ENCODE results near the gene PLA2G5. TPM values are rescaled to one million over a fixed set of nuclear protein-coding genes. Genes with fewer than 3 reads are reported as not detected.

Gene PLA2G5
- total RNA-seq, 4 donors from 2014 or later, result 0.87 to 4.7 (median 2.2) TPM

DNA sequence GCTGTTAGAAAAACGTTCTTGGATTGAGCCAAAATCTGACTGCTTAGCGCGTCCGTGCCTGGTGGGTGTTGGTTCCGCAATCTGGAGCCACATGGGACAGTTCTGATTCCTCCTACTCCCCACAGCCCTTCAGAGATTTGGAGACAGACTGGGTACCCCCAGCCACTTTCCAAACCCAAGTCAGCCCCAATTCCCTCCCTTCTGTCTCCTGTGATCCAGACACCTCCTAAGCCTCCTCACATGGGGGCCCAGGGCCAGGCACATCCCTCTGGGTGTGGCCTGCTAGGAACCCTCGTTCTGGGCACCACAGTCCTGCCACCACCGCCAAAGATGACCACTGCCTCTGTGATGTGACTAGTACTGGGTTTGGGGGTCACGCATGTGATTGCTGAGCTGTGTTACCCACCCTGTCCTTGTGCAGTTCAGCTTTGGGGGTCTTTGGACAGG is 4.8 kb downstream of the PLA2G5 start:
- Histone ChIP-seq H3K36me3 (no peaks in the 10 kb centered on the region), H3K4me1 (peaks cover 0 to 5% (median 0%) of the 10 kb centered on the region in 4 donors), H3K4me3 (no peak overlapping the region), H3K27me3 (peaks cover 0 to 3% of the 10 kb centered on the region in 2 donors), H3K27ac (no peak overlapping the region), H3K9me3 (no peaks in the 10 kb centered on the region)
- DNase-seq (ENCODE audit: low spot score in 2 of 2), result no peak
- TF ChIP-seq POLR2A (IDR thresholded peaks at IDR 0.05), result no peak
- TF ChIP-seq EP300 (IDR thresholded peaks at IDR 0.05), result no peak
- TF ChIP-seq, protein P1, sequence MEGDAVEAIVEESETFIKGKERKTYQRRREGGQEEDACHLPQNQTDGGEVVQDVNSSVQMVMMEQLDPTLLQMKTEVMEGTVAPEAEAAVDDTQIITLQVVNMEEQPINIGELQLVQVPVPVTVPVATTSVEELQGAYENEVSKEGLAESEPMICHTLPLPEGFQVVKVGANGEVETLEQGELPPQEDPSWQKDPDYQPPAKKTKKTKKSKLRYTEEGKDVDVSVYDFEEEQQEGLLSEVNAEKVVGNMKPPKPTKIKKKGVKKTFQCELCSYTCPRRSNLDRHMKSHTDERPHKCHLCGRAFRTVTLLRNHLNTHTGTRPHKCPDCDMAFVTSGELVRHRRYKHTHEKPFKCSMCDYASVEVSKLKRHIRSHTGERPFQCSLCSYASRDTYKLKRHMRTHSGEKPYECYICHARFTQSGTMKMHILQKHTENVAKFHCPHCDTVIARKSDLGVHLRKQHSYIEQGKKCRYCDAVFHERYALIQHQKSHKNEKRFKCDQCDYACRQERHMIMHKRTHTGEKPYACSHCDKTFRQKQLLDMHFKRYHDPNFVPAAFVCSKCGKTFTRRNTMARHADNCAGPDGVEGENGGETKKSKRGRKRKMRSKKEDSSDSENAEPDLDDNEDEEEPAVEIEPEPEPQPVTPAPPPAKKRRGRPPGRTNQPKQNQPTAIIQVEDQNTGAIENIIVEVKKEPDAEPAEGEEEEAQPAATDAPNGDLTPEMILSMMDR (IDR thresholded peaks at IDR 0.05), result no peak
- WGBS, 2 donors, result 69 to 71% methylated on average over 7 to 8 of the region's 8 CpGs

DNA sequence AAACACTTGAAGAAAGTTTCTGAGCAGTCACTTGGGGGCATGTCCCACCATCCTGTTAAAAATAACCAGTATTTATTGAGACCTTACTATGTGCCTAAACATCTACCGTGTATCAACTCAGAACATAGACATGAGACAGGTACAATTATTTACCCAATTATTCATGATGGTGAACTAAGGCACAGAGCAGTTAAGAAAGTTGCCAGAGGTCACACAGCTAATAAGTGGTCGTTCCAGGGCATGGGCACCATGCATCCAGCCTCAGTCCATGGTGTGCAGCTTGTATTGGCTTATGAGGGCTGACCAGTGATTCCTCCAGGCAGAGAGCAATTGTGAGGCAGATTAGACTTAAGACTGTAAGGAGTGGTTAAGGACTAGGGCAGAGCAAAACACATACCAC is 5.4 kb downstream of the PLA2G5 start:
- no peaks in the 10 kb centered on the region for H3K36me3 ChIP-seq
- TF ChIP-seq EP300 (IDR thresholded peaks at IDR 0.05) (no peak), POLR2A (IDR thresholded peaks at IDR 0.05) (no peak)
- TF ChIP-seq, protein P1 (IDR thresholded peaks at IDR 0.05), result no peak
- no peak overlapping the region for H3K27ac ChIP-seq
- H3K4me1 ChIP-seq, result no peaks in the 10 kb centered on the region
- peaks cover 0 to 3% of the 10 kb centered on the region in 2 donors for H3K27me3 ChIP-seq
- no peak overlapping the region for H3K4me3 ChIP-seq
- DNase-seq (ENCODE audit: low spot score in 2 of 2), result no peak
- H3K9me3 ChIP-seq, result no peaks in the 10 kb centered on the region
- WGBS, 2 donors, result 84 to 88% methylated on average over 2 of the region's 2 CpGs

DNA sequence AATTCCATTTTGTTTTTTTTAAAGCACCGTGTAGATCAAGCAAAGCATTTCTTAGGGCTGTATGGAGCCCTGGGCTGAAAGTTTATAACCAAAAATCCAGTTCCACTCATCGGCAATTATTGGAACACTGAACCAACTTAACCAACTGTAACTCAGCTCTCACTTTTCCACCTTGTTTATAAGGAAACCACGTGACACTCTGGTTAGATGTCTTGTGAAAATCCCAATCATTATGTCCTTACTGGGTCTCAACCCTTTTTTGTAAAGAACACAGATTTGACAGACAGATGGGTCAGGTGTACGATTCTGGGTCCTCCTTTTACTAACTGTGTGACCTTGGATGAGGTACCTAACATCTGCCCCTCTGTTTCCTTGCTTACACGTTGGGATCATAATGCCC is 6.2 kb downstream of the PLA2G5 start:
- H3K4me1 ChIP-seq, result no peaks in the 10 kb centered on the region
- H3K4me3 ChIP-seq, result no peak overlapping the region
- H3K27me3 ChIP-seq, result peaks cover 0 to 3% of the 10 kb centered on the region in 2 donors
- TF ChIP-seq POLR2A (IDR thresholded peaks at IDR 0.05) (no peak), EP300 (IDR thresholded peaks at IDR 0.05) (no peak)
- TF ChIP-seq, protein P1 (IDR thresholded peaks at IDR 0.05), result no peak
- H3K36me3 ChIP-seq, result no peaks in the 10 kb centered on the region
- no peak for DNase-seq (ENCODE audit: low spot score in 2 of 2)
- H3K9me3 ChIP-seq, result no peaks in the 10 kb centered on the region
- 68 to 71% methylated on average over 5 of the region's 5 CpGs for WGBS, 2 donors
- H3K27ac ChIP-seq, result no peak overlapping the region

DNA sequence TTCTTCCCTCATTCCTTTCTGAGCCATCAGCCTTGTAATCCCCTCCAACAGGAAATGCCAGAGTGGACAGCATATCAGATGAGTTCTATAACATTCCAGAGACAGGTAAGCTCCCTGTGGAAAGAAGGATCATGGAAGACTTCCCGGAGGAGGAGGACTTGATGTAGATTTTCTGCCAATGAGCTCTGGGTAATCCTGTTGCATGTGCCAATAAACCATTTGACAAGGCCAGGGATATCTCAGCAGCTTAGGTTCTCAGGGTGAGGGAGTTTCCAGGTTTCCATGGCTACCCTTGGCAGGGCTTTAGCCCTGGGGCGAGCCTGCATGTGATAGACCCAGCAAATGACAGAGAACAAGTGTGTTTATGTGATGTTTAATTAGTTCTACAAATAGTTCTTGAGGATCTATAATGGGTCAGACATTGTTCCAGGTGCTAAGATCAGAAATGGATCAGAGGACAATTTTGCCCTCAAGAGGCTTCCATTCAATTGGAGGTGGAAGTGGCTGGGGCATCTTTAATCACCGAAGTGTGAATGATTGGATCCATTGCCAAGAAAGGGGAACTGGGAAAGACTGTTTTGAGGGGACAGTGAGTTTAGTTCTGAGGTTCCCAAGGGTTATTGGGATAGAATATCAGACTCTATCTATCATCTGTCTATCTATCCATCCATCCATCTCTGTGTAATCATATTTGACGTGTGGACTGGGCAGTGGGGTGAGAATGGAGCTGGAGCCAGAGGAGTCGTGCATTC is 6.9 kb downstream of the PLA2G5 start:
- no peak for DNase-seq (ENCODE audit: low spot score in 2 of 2)
- Histone ChIP-seq H3K4me1 (no peaks in the 10 kb centered on the region), H3K27me3 (peaks cover 0 to 3% of the 10 kb centered on the region in 2 donors), H3K27ac (no peak overlapping the region), H3K9me3 (no peaks in the 10 kb centered on the region), H3K4me3 (no peak overlapping the region), H3K36me3 (no peaks in the 10 kb centered on the region)
- TF ChIP-seq, protein P1 (IDR thresholded peaks at IDR 0.05), result no peak
- TF ChIP-seq POLR2A (IDR thresholded peaks at IDR 0.05) (no peak), EP300 (IDR thresholded peaks at IDR 0.05) (no peak)
- 84 to 86% methylated on average over 5 of the region's 5 CpGs for WGBS, 2 donors

DNA sequence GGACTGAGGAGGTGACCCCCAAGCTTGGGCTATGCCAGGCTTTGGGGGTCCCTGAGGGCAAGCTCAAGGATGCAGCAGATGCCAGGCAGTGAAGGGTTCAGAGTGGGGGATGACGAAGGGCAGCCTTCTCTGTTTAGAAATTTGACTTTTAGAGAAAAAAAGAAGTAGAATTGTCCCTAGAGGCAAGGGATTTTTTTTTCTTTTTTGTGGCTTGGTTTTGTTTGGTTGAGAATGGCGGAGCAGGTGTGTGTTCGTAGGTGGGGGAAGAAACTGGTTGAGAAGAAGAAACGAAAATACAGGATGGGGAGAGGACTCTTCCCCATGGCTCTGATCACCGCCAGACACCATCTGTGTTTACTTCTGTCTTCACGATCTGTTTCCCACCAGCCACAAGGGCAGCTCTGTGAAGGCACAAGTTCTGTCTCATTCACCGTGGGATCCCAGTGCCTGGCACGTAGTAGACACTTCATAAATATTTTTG is 8.2 kb downstream of the PLA2G5 start:
- H3K36me3 ChIP-seq, result no peaks in the 10 kb centered on the region
- H3K27me3 ChIP-seq, result peaks cover 0 to 3% of the 10 kb centered on the region in 2 donors
- TF ChIP-seq POLR2A (IDR thresholded peaks at IDR 0.05) (no peak), EP300 (IDR thresholded peaks at IDR 0.05) (no peak)
- TF ChIP-seq, protein P1 (IDR thresholded peaks at IDR 0.05), result no peak
- H3K27ac ChIP-seq, result no peak overlapping the region
- H3K4me1 ChIP-seq, result no peaks in the 10 kb centered on the region
- H3K4me3 ChIP-seq, result no peak overlapping the region
- 72 to 76% methylated on average over 8 of the region's 8 CpGs for WGBS, 2 donors
- no peaks in the 10 kb centered on the region for H3K9me3 ChIP-seq
- no peak for DNase-seq (ENCODE audit: low spot score in 2 of 2)
